Measurements from ENCODE around the gene TIMM13. TPM values are rescaled to one million over a fixed set of nuclear protein-coding genes. Genes with fewer than 3 reads are reported as not detected.

Gene TIMM13
- total and polyA plus RNA-seq, 2 of the 8 experiments (the other 6 are each of a cell fraction or from before 2014, with no cell fraction given): 270 to 275 TPM

- H4K5ac ChIP-seq (ENCODE audit: insufficient read length, low read depth, low read length): no peak overlapping the region
- DNase-seq (ENCODE audit: low read depth in 1 of 2, low spot score in 2 of 2): no peak
Measured at GRCh38 chr19:2415973-2416319, 11.4 kb downstream of the TIMM13 start.

More at GRCh38 chr19:2415973-2416319, 11.4 kb downstream of the TIMM13 start:
- H4K20me1 ChIP-seq (replicated peaks in 1 of 2; ENCODE audit: control insufficient read depth in 1 of 2, insufficient read depth in 2 of 2, low read length in 2 of 2): peaks cover 0 to 2% of the 10 kb centered on the region in 2 experiments
- no peak overlapping the region for H2AK5ac ChIP-seq (ENCODE audit: low read depth, low read length)
- H4K91ac ChIP-seq (replicated peaks; ENCODE audit: insufficient read length, low read length): no peak overlapping the region
- WGBS, 2 experiments (ENCODE audit: extremely low coverage in 1 of 2, insufficient coverage in 1 of 2, insufficient read length in 1 of 2, insufficient replicate concordance in 2 of 2, low coverage in 1 of 2, low lambda C conversion rate in 2 of 2, missing lambda C conversion rate in 1 of 2): 81% methylated on average over 6 of the region's 6 CpGs; no CpG with 5 or more reads in 1 of the 2 experiments
- no peaks in the 10 kb centered on the region for H3K79me2 ChIP-seq (ENCODE audit: control insufficient read depth in 1 of 2, insufficient read depth in 2 of 2, low read length in 2 of 2)
- no peak overlapping the region for H2BK15ac ChIP-seq (ENCODE audit: low read length)
- H2AFZ ChIP-seq (ENCODE audit: low read length): no peak overlapping the region
- H3K56ac ChIP-seq (replicated peaks; ENCODE audit: insufficient read length, low read depth, low read length): no peak overlapping the region
- H3K36me3 ChIP-seq (ENCODE audit: control insufficient read depth in 2 of 4, insufficient read depth in 4 of 4, low read length in 3 of 4): no peaks in the 10 kb centered on the region; a peak in 2 of 8 replicates
- no peak overlapping the region for H3K14ac ChIP-seq (ENCODE audit: insufficient read length)
- CTCF ChIA-PET (ENCODE audit: partially characterized antibody): interaction anchor here (1.1 to 2.0 kb wide), 2 partner anchors 11 to 17 kb away, joined by 3 to 6 read pairs; no protein-coding TSS in a partner anchor
- H3K9me3 ChIP-seq (ENCODE audit: insufficient read depth in 2 of 2, low read depth in 1 of 2, low read length in 1 of 2): no peaks in the 10 kb centered on the region
- H2BK5ac ChIP-seq (ENCODE audit: low read depth, low read length): no peak overlapping the region
- TF ChIP-seq, protein P1, sequence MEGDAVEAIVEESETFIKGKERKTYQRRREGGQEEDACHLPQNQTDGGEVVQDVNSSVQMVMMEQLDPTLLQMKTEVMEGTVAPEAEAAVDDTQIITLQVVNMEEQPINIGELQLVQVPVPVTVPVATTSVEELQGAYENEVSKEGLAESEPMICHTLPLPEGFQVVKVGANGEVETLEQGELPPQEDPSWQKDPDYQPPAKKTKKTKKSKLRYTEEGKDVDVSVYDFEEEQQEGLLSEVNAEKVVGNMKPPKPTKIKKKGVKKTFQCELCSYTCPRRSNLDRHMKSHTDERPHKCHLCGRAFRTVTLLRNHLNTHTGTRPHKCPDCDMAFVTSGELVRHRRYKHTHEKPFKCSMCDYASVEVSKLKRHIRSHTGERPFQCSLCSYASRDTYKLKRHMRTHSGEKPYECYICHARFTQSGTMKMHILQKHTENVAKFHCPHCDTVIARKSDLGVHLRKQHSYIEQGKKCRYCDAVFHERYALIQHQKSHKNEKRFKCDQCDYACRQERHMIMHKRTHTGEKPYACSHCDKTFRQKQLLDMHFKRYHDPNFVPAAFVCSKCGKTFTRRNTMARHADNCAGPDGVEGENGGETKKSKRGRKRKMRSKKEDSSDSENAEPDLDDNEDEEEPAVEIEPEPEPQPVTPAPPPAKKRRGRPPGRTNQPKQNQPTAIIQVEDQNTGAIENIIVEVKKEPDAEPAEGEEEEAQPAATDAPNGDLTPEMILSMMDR (IDR thresholded peaks at IDR 0.05; ENCODE audit: control extremely low read depth in 1 of 3, insufficient read depth in 1 of 3, low read depth in 1 of 3, low read length in 3 of 3): no peak
- TF ChIP-seq BCL11A (IDR thresholded peaks at IDR 0.05; ENCODE audit: low read depth in 2 of 2, low read length in 2 of 2) (no peak), KDM1A (IDR thresholded peaks at IDR 0.05; ENCODE audit: borderline replicate concordance, low read length) (no peak), TBP (IDR thresholded peaks at IDR 0.05; ENCODE audit: low read depth, low read length) (no peak), RFX5 (IDR thresholded peaks at IDR 0.05; ENCODE audit: borderline replicate concordance, low read depth, low read length) (no peak), RBBP5 (IDR thresholded peaks at IDR 0.05; ENCODE audit: borderline replicate concordance, low read depth, low read length) (no peak)
- no peak overlapping the region for H2BK12ac ChIP-seq (ENCODE audit: low read depth, low read length)
- no peaks in the 10 kb centered on the region for H3K79me1 ChIP-seq (ENCODE audit: low read depth, low read length)
- no peak overlapping the region for H3K9ac ChIP-seq (replicated peaks in 1 of 4; ENCODE audit: extremely low read depth in 1 of 4, low read depth in 3 of 4, low read length in 3 of 4)
- POLR2A ChIA-PET (ENCODE audit: partially characterized antibody): interaction anchor here (0.6 to 2.6 kb wide), 9 partner anchors 8 to 86 kb away, joined by 3 to 16 read pairs (median 4); partner anchors contain the start of genes GADD45B and TIMM13
- H3K4me1 ChIP-seq (replicated peaks in 1 of 4; ENCODE audit: control insufficient read depth in 3 of 4, insufficient read depth in 4 of 4, low read length in 3 of 4): peaks cover 0 to 4% (median 0%) of the 10 kb centered on the region in 4 experiments; a peak in 2 of 7 replicates
- no peak overlapping the region for H3K4me3 ChIP-seq (ENCODE audit: extremely low read depth in 1 of 4, insufficient read depth in 2 of 4, low read depth in 3 of 4, low read length in 4 of 4)
- no peak overlapping the region for H2BK120ac ChIP-seq (replicated peaks; ENCODE audit: low read depth, low read length)
- H3K4me2 ChIP-seq (ENCODE audit: insufficient read depth in 1 of 2, low read depth in 2 of 2, low read length in 2 of 2): no peak overlapping the region
- H3K27ac ChIP-seq (ENCODE audit: low read depth, low read length): no peak overlapping the region
- H3K23me2 ChIP-seq (ENCODE audit: low read depth, low read length): no peaks in the 10 kb centered on the region
- H2BK20ac ChIP-seq (ENCODE audit: low read length): no peak overlapping the region
- H4K8ac ChIP-seq (ENCODE audit: extremely low read depth, insufficient read depth, low read length): peak overlapping the region; percentile 57; the same call in 1 of the 2 replicates
- H3K27me3 ChIP-seq (replicated peaks in 1 of 4; ENCODE audit: control insufficient read depth in 3 of 4, extremely low read depth in 1 of 4, insufficient read depth in 3 of 4, low read length in 3 of 4): no peaks in the 10 kb centered on the region; a peak in 2 of 7 replicates
- no peak for FAIRE-seq
- H3K18ac ChIP-seq (ENCODE audit: extremely low read depth, low read length): no peak overlapping the region
- H3K23ac ChIP-seq (ENCODE audit: insufficient read length): no peak overlapping the region
- no peak overlapping the region for H3K4ac ChIP-seq (replicated peaks; ENCODE audit: insufficient read length, low read depth, low read length)

Data from H1 (cell line).